ENCODE results near the gene MPL.
A peak's percentile ranks its signal among the peaks of the same experiment; 100 is the strongest.

MPL gene

DNA sequence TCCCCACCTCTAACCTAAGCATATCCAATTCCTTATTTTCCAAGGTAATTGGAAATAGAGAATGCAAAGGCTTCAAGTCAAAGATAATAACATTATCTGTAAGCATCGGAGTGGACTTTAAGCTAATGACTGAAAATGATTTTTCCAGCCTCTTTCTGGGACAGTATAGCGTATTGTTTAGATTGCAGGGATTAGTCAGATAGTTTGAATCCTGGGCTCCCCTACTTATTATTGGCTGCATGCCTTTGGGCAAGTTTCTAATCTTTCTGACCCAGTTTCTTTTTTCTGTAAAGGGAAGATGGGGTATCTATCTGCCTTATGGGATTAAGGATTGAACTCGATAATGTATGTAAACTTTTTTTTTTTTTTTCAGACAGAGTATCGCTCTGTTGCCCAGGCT is 19.6 kb downstream of the MPL start (continued):
- TF ChIP-seq ZFP30 (CRISPR knock-in tag; IDR thresholded peaks at IDR 0.05) (no peak), ESRRG (CRISPR knock-in tag; IDR thresholded peaks at IDR 0.05) (no peak), TCF4 (CRISPR knock-in tag; IDR thresholded peaks at IDR 0.05; ENCODE audit: borderline replicate concordance) (no peak), CSDC2 (CRISPR knock-in tag; IDR thresholded peaks at IDR 0.05) (no peak), GLIS3 (CRISPR knock-in tag; IDR thresholded peaks at IDR 0.05) (no peak), ZFP3 (CRISPR knock-in tag; IDR thresholded peaks at IDR 0.05) (no peak)

DNA sequence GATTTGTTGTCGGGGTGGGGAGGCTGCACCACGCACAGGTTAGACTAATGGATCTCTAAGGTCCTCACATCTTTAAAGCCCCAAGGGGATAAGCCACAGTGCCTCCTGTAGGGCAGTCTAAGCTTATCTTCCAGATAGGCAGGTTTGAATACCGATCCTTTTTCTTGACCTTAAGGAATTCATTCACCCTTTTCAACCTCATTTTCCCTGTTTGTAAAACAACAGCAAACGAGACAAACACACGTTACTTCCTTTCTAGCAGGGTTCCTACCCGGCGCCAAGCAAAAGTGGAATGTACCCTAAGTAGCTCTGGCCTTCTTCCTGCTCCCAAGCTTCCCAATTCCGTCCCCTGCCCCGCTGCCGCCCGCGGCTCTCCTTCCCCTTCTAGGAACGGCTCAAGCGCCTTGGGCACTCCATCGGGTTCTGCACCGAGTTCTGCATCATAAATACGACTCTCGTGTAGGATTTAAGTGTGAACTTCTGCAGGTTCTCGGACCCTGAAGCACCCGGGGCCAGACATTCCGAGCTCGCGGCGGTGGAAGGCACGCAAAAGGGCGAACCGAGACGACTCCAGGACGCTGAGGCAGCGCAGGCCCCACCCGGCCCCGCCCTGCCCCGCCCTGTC is 20.6 kb downstream of the MPL start:
- no peak for TF ChIP-seq BACH2 (CRISPR knock-in tag; IDR thresholded peaks at IDR 0.05; ENCODE audit: borderline replicate concordance)
- ATAC-seq: peak; percentile 64

DNA sequence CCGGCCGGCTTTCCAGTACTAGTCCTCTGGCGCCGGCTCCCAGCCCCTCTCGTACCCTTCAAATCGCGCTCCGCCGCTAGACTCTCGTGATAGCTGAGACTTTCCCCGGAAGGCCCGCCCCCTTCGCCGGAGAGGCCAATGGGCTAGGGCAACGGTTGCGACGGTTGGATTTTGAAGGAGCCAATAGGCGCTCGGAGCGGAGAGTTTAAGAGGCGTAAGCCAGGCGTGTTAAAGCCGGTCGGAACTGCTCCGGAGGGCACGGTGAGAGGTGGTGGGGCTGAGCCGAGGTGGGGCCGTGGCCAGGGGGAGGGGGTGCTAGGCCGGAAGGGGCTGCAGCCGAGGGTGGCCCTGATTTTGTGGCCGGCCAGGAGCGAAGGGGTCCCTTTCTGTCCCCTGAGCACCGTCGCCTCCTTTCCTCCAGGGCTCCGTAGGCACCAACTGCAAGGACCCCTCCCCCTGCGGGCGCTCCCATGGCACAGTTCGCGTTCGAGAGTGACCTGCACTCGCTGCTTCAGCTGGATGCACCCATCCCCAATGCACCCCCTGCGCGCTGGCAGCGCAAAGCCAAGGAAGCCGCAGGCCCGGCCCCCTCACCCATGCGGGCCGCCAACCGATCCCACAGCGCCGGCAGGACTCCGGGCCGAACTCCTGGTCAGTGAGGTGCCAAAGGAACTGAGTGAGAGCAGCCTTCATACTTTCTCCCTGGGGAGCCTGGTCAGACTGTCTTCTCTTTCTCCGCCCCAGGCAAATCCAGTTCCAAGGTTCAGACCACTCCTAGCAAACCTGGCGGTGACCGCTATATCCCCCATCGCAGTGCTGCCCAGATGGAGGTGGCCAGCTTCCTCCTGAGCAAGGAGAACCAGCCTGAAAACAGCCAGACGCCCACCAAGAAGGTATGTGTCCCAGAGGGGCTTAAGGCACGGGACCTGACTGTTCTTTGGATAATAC is 21.4 kb downstream of the MPL start, which contains the start of gene CDC20:
TSS of gene CDC20 (plus strand) at position 236 of the 948 bp plus-strand sequence. CDS start at position 471, 235 bp downstream.
- ATAC-seq: peak; percentile 98
- TF ChIP-seq ZC3H10 (CRISPR knock-in tag; IDR thresholded peaks at IDR 0.05) (no peak), TCF4 (CRISPR knock-in tag; IDR thresholded peaks at IDR 0.05; ENCODE audit: borderline replicate concordance) (no peak), ISL1 (CRISPR knock-in tag; IDR thresholded peaks at IDR 0.05) (no peak), SNAI2 (CRISPR knock-in tag; IDR thresholded peaks at IDR 0.05) (no peak), ARNTL (CRISPR knock-in tag; IDR thresholded peaks at IDR 0.05; ENCODE audit: borderline replicate concordance, low read depth) (no peak)
- TF ChIP-seq, protein P1, sequence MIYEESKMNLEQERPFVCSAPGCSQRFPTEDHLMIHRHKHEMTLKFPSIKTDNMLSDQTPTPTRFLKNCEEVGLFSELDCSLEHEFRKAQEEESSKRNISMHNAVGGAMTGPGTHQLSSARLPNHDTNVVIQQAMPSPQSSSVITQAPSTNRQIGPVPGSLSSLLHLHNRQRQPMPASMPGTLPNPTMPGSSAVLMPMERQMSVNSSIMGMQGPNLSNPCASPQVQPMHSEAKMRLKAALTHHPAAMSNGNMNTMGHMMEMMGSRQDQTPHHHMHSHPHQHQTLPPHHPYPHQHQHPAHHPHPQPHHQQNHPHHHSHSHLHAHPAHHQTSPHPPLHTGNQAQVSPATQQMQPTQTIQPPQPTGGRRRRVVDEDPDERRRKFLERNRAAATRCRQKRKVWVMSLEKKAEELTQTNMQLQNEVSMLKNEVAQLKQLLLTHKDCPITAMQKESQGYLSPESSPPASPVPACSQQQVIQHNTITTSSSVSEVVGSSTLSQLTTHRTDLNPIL (CRISPR knock-in tag; IDR thresholded peaks at IDR 0.05; ENCODE audit: low read depth): no peak
- TF ChIP-seq, protein P2, sequence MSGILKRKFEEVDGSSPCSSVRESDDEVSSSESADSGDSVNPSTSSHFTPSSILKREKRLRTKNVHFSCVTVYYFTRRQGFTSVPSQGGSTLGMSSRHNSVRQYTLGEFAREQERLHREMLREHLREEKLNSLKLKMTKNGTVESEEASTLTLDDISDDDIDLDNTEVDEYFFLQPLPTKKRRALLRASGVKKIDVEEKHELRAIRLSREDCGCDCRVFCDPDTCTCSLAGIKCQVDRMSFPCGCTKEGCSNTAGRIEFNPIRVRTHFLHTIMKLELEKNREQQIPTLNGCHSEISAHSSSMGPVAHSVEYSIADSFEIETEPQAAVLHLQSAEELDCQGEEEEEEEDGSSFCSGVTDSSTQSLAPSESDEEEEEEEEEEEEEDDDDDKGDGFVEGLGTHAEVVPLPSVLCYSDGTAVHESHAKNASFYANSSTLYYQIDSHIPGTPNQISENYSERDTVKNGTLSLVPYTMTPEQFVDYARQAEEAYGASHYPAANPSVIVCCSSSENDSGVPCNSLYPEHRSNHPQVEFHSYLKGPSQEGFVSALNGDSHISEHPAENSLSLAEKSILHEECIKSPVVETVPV (CRISPR knock-in tag; IDR thresholded peaks at IDR 0.05): no peak

DNA sequence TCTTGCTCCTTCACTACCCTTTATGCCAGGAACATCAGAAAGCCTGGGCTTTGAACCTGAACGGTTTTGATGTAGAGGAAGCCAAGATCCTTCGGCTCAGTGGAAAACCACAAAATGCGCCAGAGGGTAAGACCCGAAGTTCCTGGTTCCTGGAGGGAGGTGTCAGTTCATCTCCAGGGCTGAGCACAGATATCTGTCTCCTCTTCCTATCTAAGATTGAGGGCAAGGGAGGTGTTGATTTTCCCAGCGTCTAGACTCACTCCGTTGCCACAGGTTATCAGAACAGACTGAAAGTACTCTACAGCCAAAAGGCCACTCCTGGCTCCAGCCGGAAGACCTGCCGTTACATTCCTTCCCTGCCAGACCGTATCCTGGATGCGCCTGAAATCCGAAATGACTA is 22.1 kb downstream of the MPL start:
- no peak for TF ChIP-seq PPARA (CRISPR knock-in tag; IDR thresholded peaks at IDR 0.05; ENCODE audit: borderline replicate concordance)
- no peak for TF ChIP-seq ZFP3 (CRISPR knock-in tag; IDR thresholded peaks at IDR 0.05)
- no peak for TF ChIP-seq ESRRG (CRISPR knock-in tag; IDR thresholded peaks at IDR 0.05)
- TF ChIP-seq, protein P2 (CRISPR knock-in tag; IDR thresholded peaks at IDR 0.05): no peak
- no peak for TF ChIP-seq ZC3H10 (CRISPR knock-in tag; IDR thresholded peaks at IDR 0.05)
- no peak for TF ChIP-seq ARNTL (CRISPR knock-in tag; IDR thresholded peaks at IDR 0.05; ENCODE audit: borderline replicate concordance, low read depth)
- no peak for TF ChIP-seq ISL1 (CRISPR knock-in tag; IDR thresholded peaks at IDR 0.05)
- TF ChIP-seq BACH2 (CRISPR knock-in tag; IDR thresholded peaks at IDR 0.05; ENCODE audit: borderline replicate concordance): no peak
- no peak for TF ChIP-seq TOX (CRISPR knock-in tag; IDR thresholded peaks at IDR 0.05; ENCODE audit: borderline replicate concordance)
- no peak for TF ChIP-seq CSDC2 (CRISPR knock-in tag; IDR thresholded peaks at IDR 0.05)
- TF ChIP-seq ZNF70 (CRISPR knock-in tag; IDR thresholded peaks at IDR 0.05): no peak
- TF ChIP-seq, protein P3, sequence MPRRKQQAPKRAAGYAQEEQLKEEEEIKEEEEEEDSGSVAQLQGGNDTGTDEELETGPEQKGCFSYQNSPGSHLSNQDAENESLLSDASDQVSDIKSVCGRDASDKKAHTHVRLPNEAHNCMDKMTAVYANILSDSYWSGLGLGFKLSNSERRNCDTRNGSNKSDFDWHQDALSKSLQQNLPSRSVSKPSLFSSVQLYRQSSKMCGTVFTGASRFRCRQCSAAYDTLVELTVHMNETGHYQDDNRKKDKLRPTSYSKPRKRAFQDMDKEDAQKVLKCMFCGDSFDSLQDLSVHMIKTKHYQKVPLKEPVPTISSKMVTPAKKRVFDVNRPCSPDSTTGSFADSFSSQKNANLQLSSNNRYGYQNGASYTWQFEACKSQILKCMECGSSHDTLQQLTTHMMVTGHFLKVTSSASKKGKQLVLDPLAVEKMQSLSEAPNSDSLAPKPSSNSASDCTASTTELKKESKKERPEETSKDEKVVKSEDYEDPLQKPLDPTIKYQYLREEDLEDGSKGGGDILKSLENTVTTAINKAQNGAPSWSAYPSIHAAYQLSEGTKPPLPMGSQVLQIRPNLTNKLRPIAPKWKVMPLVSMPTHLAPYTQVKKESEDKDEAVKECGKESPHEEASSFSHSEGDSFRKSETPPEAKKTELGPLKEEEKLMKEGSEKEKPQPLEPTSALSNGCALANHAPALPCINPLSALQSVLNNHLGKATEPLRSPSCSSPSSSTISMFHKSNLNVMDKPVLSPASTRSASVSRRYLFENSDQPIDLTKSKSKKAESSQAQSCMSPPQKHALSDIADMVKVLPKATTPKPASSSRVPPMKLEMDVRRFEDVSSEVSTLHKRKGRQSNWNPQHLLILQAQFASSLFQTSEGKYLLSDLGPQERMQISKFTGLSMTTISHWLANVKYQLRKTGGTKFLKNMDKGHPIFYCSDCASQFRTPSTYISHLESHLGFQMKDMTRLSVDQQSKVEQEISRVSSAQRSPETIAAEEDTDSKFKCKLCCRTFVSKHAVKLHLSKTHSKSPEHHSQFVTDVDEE (CRISPR knock-in tag; IDR thresholded peaks at IDR 0.05): no peak
- ATAC-seq: no peak

Measured in SK-N-SH treated with all-trans-retinoic acid at 6 μM for 48 hours (cell line).